Natural killer cell (primary cell): Measurements from ENCODE around the gene CSNK1G1. TPM values are rescaled to one million over a fixed set of nuclear protein-coding genes. Genes with fewer than 3 reads are reported as not detected.

Experiments used
- ATAC-seq, 3 donors: fragments of 150-1000 bp in 2 of 3; fragments of 200-7000 bp in 1 of 3; cut with Tn5 transposase; 1 replicate in 1 of 3; 2 replicates in 2 of 3; pipeline ENCODE4 v1.10.0; 2021; ENCODE audit warnings: mild to moderate bottlenecking in 2 of 3, moderate library complexity in 2 of 3
- DNase-seq, 2 donors: peaks; one replicate each; pipeline versions ENCODE4 v3.0.0 to v3.0.0-alpha.2; 2013 to 2021; ENCODE audit warnings: mixed read lengths in 1 of 2
- H3K27ac ChIP-seq: one replicate; pipeline ENCODE4 v1.5.1; 2013; ENCODE audit warnings: mild to moderate bottlenecking, low read length
- H3K27me3 ChIP-seq: one replicate; pipeline ENCODE4 v1.6.1; 2013; ENCODE audit warnings: low read length; ENCODE audit not compliant: control insufficient read depth, insufficient read depth
- H3K36me3 ChIP-seq: one replicate; pipeline ENCODE4 v1.6.1; 2013; ENCODE audit warnings: low read length; ENCODE audit not compliant: control insufficient read depth, insufficient read depth
- H3K4me1 ChIP-seq: one replicate; pipeline ENCODE4 v1.6.1; 2013; ENCODE audit warnings: low read length; ENCODE audit not compliant: control insufficient read depth, insufficient read depth
- H3K4me3 ChIP-seq: one replicate; pipeline ENCODE4 v1.5.1; 2013; ENCODE audit warnings: low read length
- H3K9me3 ChIP-seq: one replicate; pipeline ENCODE4 v1.6.1; 2013; ENCODE audit warnings: low read length; ENCODE audit not compliant: control insufficient read depth, insufficient read depth
- H3K27ac Mint-ChIP-seq, 2 donors: one replicate each; pipeline ENCODE4 v1.8.0; 2022; ENCODE audit warnings: mild to moderate bottlenecking in 2 of 2, mixed read lengths in 2 of 2, moderate library complexity in 1 of 2
- H3K27me3 Mint-ChIP-seq, 2 donors: one replicate each; pipeline ENCODE4 v1.8.0; 2022; ENCODE audit warnings: low read depth in 2 of 2, mixed read lengths in 2 of 2
- H3K36me3 Mint-ChIP-seq: one replicate; pipeline ENCODE4 v1.8.0; 2022; ENCODE audit warnings: mixed read lengths
- H3K4me1 Mint-ChIP-seq, 2 donors: one replicate each; pipeline ENCODE4 v1.8.0; 2022; ENCODE audit warnings: mixed read lengths in 2 of 2
- H3K4me3 Mint-ChIP-seq: one replicate; pipeline ENCODE4 v1.8.0; 2022; ENCODE audit warnings: mild to moderate bottlenecking, moderate library complexity, mixed read lengths
- H3K9me3 Mint-ChIP-seq, 2 donors: one replicate each; pipeline ENCODE4 v1.8.0; 2022; ENCODE audit warnings: mixed read lengths in 2 of 2
- WGBS: methylation state at CpG from one replicate; pipeline ENCODE4 v1.1.7; 2013; ENCODE audit warnings: missing lambda C conversion rate; ENCODE audit not compliant: insufficient coverage; 5-methylcytosine and 5-hydroxymethylcytosine counted together
- intact Hi-C: fragments of 100-400 bp; cut with micrococcal nuclease; formaldehyde crosslinking; loops from one replicate; pipeline ENCODE4 v1.14.2; 2022
- total RNA-seq, 4 donors: library from RNA; stranded (reverse); fragments of 120-200 nt in 1 of 4; gene quantifications; one replicate each; pipeline versions ENCODE4 v1.2.3 to v1.2.4, GENCODE V29; 2013 to 2022
- TF ChIP-seq, protein P1 (sequence below): fragments of 200-600 bp; IDR thresholded peaks from one replicate; pipeline ENCODE4 v1.8.0; 2022; ENCODE audit warnings: antibody characterized with exemption

CSNK1G1 gene
- total RNA-seq, 3 donors from 2014 or later (not counting 1 experiment from before 2014, with no cell fraction given): 26.2 to 36.8 (median 34.0) TPM

DNA sequence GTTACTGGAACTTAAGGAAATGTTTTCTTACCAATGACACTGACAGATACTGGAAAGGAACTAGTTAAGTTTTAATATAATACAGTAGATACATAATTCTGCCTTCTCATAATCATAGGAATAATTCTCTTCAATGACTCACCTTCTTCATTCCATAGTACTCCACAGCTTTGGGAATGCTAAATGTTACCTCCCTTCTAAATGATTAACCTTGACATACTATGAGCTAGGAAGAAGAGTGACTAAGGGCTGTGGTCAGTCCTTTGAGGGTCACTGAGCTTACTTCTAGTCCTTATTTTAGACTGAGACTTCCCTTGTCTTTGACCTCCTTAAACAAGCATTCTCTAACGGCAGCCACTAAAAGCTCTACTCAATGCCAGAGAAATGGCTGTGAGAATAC, 123.6 kb downstream of the CSNK1G1 start:
- Mint-ChIP-seq H3K27me3 (no peaks in the 10 kb centered on the region), H3K9me3 (no peaks in the 10 kb centered on the region), H3K4me3 (no peak overlapping the region), H3K27ac (no peak overlapping the region), H3K36me3 (no peaks in the 10 kb centered on the region), H3K4me1 (peaks cover 24 to 29% of the 10 kb centered on the region in 2 donors)
- H3K4me3 ChIP-seq: no peak overlapping the region
- ATAC-seq: no peak
- H3K27ac ChIP-seq: no peak overlapping the region
- peaks cover 5% of the 10 kb centered on the region for H3K4me1 ChIP-seq
- no peaks in the 10 kb centered on the region for H3K36me3 ChIP-seq
- intact Hi-C loops: no loop called here
- TF ChIP-seq, protein P1, sequence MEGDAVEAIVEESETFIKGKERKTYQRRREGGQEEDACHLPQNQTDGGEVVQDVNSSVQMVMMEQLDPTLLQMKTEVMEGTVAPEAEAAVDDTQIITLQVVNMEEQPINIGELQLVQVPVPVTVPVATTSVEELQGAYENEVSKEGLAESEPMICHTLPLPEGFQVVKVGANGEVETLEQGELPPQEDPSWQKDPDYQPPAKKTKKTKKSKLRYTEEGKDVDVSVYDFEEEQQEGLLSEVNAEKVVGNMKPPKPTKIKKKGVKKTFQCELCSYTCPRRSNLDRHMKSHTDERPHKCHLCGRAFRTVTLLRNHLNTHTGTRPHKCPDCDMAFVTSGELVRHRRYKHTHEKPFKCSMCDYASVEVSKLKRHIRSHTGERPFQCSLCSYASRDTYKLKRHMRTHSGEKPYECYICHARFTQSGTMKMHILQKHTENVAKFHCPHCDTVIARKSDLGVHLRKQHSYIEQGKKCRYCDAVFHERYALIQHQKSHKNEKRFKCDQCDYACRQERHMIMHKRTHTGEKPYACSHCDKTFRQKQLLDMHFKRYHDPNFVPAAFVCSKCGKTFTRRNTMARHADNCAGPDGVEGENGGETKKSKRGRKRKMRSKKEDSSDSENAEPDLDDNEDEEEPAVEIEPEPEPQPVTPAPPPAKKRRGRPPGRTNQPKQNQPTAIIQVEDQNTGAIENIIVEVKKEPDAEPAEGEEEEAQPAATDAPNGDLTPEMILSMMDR: no peak
- no peaks in the 10 kb centered on the region for H3K27me3 ChIP-seq
- 83% methylated on average over 1 of the region's 1 CpG for WGBS
- DNase-seq: no peak
- no peaks in the 10 kb centered on the region for H3K9me3 ChIP-seq

DNA sequence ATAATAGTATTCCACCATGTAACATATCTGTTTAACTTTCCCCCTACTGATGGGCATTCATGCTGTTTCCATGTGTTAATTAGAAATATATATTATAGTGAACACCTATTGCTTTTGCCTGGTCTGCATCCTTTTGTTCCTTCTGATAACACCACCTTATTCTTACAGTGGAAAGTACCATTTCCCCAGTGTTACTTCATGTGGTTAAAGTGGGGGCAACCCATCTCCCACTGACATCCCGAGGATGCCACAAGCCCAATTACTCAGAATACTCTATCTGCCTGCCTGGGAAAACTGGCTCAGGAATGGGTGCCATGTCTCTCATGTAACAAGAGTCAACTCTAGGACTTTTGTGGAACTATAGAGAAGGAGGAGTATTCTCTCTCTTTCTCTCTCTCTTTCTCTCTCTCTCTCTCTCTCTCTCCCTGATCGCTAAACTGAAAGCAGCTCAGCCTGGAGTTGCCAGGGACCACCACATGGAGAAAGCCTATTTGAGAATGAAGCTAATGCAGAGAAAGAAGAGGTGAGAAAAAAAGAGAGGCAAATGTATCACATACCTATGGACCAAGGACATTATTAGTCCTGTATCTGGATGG, 126.7 kb downstream of the CSNK1G1 start:
- Mint-ChIP-seq H3K27me3 (no peaks in the 10 kb centered on the region), H3K4me3 (no peak overlapping the region), H3K4me1 (peaks cover 16 to 25% of the 10 kb centered on the region in 2 donors), H3K36me3 (no peaks in the 10 kb centered on the region), H3K9me3 (peaks cover 0 to 3% of the 10 kb centered on the region in 2 donors), H3K27ac (peak overlapping the region in 1 of 2 donors; percentile 66)
- Histone ChIP-seq H3K9me3 (no peaks in the 10 kb centered on the region), H3K4me1 (peaks cover 5% of the 10 kb centered on the region), H3K27ac (no peak overlapping the region), H3K4me3 (no peak overlapping the region), H3K36me3 (no peaks in the 10 kb centered on the region), H3K27me3 (no peaks in the 10 kb centered on the region)
- WGBS: 36% methylated on average over 1 of the region's 2 CpGs
- DNase-seq (peak in 1 of 2 donors; percentile 14), ATAC-seq (peak in 2 of 3 donors; percentile 24 to 59)
- TF ChIP-seq, protein P1: no peak
- intact Hi-C loops: no loop called here

DNA sequence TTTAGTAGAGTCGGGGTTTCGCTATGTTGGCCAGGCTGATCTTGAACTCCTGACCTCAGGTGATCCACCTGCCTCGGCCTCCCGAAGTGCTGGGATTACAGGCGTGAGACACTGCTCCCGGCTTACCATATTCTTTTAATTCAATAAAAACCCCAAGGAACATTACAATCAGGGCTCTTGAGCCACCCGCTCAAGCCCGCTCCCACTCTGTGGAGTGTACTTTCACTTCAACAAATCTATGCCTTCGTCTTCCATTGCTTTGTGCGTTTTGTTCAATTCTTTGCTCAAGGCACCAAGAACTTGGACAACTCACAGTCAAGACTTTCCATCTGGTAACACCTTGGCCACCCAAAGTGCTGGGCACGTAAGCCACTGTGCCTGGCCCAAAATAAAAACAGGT, 130.2 kb downstream of the CSNK1G1 start:
- Histone ChIP-seq H3K27ac (no peak overlapping the region), H3K9me3 (no peaks in the 10 kb centered on the region), H3K36me3 (no peaks in the 10 kb centered on the region), H3K4me3 (no peak overlapping the region), H3K27me3 (no peaks in the 10 kb centered on the region), H3K4me1 (peaks cover 5% of the 10 kb centered on the region)
- Mint-ChIP-seq H3K4me3 (no peak overlapping the region), H3K36me3 (no peaks in the 10 kb centered on the region), H3K27me3 (no peaks in the 10 kb centered on the region), H3K9me3 (peaks cover 0 to 3% of the 10 kb centered on the region in 2 donors), H3K4me1 (peaks cover 23 to 27% of the 10 kb centered on the region in 2 donors), H3K27ac (no peak overlapping the region)
- ATAC-seq (no peak), DNase-seq (no peak)
- WGBS: 98% methylated on average over 11 of the region's 11 CpGs
- intact Hi-C loops: no loop called here
- TF ChIP-seq, protein P1: no peak

DNA sequence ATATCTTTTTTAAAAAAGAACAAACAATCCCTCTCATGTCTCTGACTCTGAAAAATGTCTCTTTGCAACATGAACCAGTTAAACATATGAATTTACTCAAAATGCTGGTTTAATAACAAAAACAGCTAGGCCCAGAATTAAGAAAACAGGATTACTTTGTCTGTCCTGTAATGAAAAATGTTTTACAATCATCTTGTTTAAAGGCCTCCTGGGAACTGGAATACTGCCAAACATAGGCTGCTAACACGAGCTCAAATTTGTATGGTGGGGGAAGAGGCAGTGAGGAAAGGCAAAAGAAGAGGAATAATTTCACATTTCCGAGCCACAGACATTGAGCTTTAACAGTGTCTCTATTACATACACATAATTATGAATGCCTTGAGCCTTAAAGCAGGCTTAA, 131.5 kb downstream of the CSNK1G1 start:
- 76% methylated on average over 2 of the region's 2 CpGs for WGBS

More for the DNA sequence above, 131.5 kb downstream of the CSNK1G1 start:
- Mint-ChIP-seq H3K27ac (peak overlapping the region in 1 of 2 donors; percentile 8), H3K9me3 (peaks cover 0 to 3% of the 10 kb centered on the region in 2 donors), H3K4me1 (peaks cover 22 to 26% of the 10 kb centered on the region in 2 donors), H3K36me3 (no peaks in the 10 kb centered on the region), H3K4me3 (no peak overlapping the region), H3K27me3 (no peaks in the 10 kb centered on the region)
- TF ChIP-seq, protein P1: no peak
- Histone ChIP-seq H3K36me3 (no peaks in the 10 kb centered on the region), H3K4me1 (peaks cover 5% of the 10 kb centered on the region), H3K9me3 (no peaks in the 10 kb centered on the region), H3K27me3 (no peaks in the 10 kb centered on the region), H3K4me3 (no peak overlapping the region), H3K27ac (no peak overlapping the region)
- DNase-seq: no peak
- no peak for ATAC-seq
- intact Hi-C loops: no loop called here
